DMS53 treated with DMSO at 0.1 percent for 48 hours (cell line): Measurements from ENCODE around the gene PROSER3.
"Not testable (repeated sequence)": the region's sequence is repeated elsewhere in the genome, so short reads cannot be mapped to it uniquely, and the experiment has no call there.

Experiments
- DNase-seq: peaks from one replicate; lab custom pipeline; 2025; ENCODE audit not compliant: unreplicated experiment; lab: John Stamatoyannopoulos, UW

PROSER3 gene

GRCh38 chr19:35753634-35754369 lies 4.2 kb upstream of the PROSER3 start:
- no peak for DNase-seq

GRCh38 chr19:35754370-35755130 lies 3.4 kb upstream of the PROSER3 start:
- DNase-seq: no peak

GRCh38 chr19:35755131-35755549 lies 2.8 kb upstream of the PROSER3 start:
- DNase-seq: no peak

GRCh38 chr19:35755550-35756376 lies 2.2 kb upstream of the PROSER3 start:
- no peak for DNase-seq

GRCh38 chr19:35756377-35757230 lies 1.4 kb upstream of the PROSER3 start, which contains the start of gene HSPB6:
TSS of gene HSPB6 (minus strand) at chr19:35757029. CDS start at chr19:35757008, 21 bp downstream.
- DNase-seq: peak; percentile 43

- no peak for DNase-seq
These were observed 686 bp upstream of the PROSER3 start for GRCh38 chr19:35757231-35757748.

- no peak for DNase-seq
These were observed 1.7 kb downstream of the PROSER3 start for GRCh38 chr19:35759697-35760096.

GRCh38 chr19:35760711-35761349 lies 2.9 kb downstream of the PROSER3 start:
- DNase-seq: no peak

- no peak for DNase-seq
These were observed 6.7 kb downstream of the PROSER3 start for GRCh38 chr19:35764432-35765315.

- DNase-seq: no peak
These were observed 8.7 kb downstream of the PROSER3 start for GRCh38 chr19:35766571-35767104.

GRCh38 chr19:35767288-35768081 lies 9.5 kb downstream of the PROSER3 start:
- no peak for DNase-seq

- DNase-seq: no peak
These were observed 10.1 kb downstream of the PROSER3 start for GRCh38 chr19:35768082-35768421.

GRCh38 chr19:35772362-35772761 lies 14.4 kb downstream of the PROSER3 start:
- DNase-seq: not testable (repeated sequence)

- DNase-seq: no peak
These were observed 15.2 kb downstream of the PROSER3 start for GRCh38 chr19:35773020-35773806.

- peak; percentile 35 for DNase-seq
These were observed 16.5 kb downstream of the PROSER3 start for GRCh38 chr19:35774274-35775045.

GRCh38 chr19:35775046-35775297 lies 17.0 kb downstream of the PROSER3 start:
- DNase-seq: no peak
